NK-92 (cell line): Measurements from ENCODE around the gene DUSP9.
"Not testable (repeated sequence)": the region's sequence is repeated elsewhere in the genome, so short reads cannot be mapped to it uniquely, and the experiment has no call there.

Experiments used
- DNase-seq: peaks from one replicate; lab custom pipeline; 2025; ENCODE audit not compliant: unreplicated experiment; lab: John Stamatoyannopoulos, UW

DUSP9 gene

GRCh38 chrX:153646620-153647373 is at the start of gene DUSP9:
TSS of gene DUSP9 (plus strand) at chrX:153647203. CDS start at chrX:153647954, 751 bp downstream.
- no peak for DNase-seq

GRCh38 chrX:153598541-153599191 is 48.3 kb upstream of the DUSP9 start, which contains the start of gene CCNQ:
TSS of gene CCNQ (minus strand) at chrX:153599139. CDS start at chrX:153599073, 66 bp downstream.
- no peak for DNase-seq

GRCh38 chrX:153599192-153600031 is 47.6 kb upstream of the DUSP9 start:
- peak; percentile 6 for DNase-seq

GRCh38 chrX:153600032-153600373 is 47.0 kb upstream of the DUSP9 start:
- DNase-seq: no peak

- no peak for DNase-seq
Observed at GRCh38 chrX:153600921-153601320, 46.1 kb upstream of the DUSP9 start.

GRCh38 chrX:153601511-153602110 is 45.4 kb upstream of the DUSP9 start:
- no peak for DNase-seq

GRCh38 chrX:153602601-153603000 is 44.4 kb upstream of the DUSP9 start:
- DNase-seq: no peak

- no peak for DNase-seq
Observed at GRCh38 chrX:153603131-153603656, 43.8 kb upstream of the DUSP9 start.

GRCh38 chrX:153604666-153605380 is 42.2 kb upstream of the DUSP9 start:
- not testable (repeated sequence) for DNase-seq

GRCh38 chrX:153606503-153606902 is 40.5 kb upstream of the DUSP9 start:
- DNase-seq: no peak

GRCh38 chrX:153608376-153608775 is 38.6 kb upstream of the DUSP9 start:
- DNase-seq: no peak

- DNase-seq: no peak
Observed at GRCh38 chrX:153608806-153609205, 38.2 kb upstream of the DUSP9 start.

- DNase-seq: no peak
Observed at GRCh38 chrX:153609917-153610835, 36.8 kb upstream of the DUSP9 start.

GRCh38 chrX:153610836-153611213 is 36.2 kb upstream of the DUSP9 start:
- no peak for DNase-seq

GRCh38 chrX:153611298-153612095 is 35.5 kb upstream of the DUSP9 start:
- DNase-seq: no peak

- DNase-seq: no peak
Observed at GRCh38 chrX:153612413-153612812, 34.6 kb upstream of the DUSP9 start.

GRCh38 chrX:153614818-153615217 is 32.2 kb upstream of the DUSP9 start:
- no peak for DNase-seq

- no peak for DNase-seq
Observed at GRCh38 chrX:153620576-153620975, 26.4 kb upstream of the DUSP9 start.
